ENCODE measurements around the gene ARHGAP5.

Gene ARHGAP5

GRCh38 chr14:32077081-32078022 lies at the start of gene ARHGAP5:
Gene ARHGAP5 (plus strand): TSS chr14:32077304. CDS start chr14:32090670, 13,366 bp downstream.
- peak; percentile 45 for DNase-seq

GRCh38 chr14:32028599-32028998 lies 48.5 kb upstream of the ARHGAP5 start:
- DNase-seq, result no peak

GRCh38 chr14:32033543-32033942 lies 43.6 kb upstream of the ARHGAP5 start:
- DNase-seq, result no peak

- peak; percentile 25 for DNase-seq
These were observed 38.2 kb upstream of the ARHGAP5 start for GRCh38 chr14:32038876-32039275.

GRCh38 chr14:32039401-32040030 lies 37.6 kb upstream of the ARHGAP5 start:
- no peak for DNase-seq

- DNase-seq, result no peak
These were observed 33.5 kb upstream of the ARHGAP5 start for GRCh38 chr14:32043624-32044023.

- DNase-seq, result no peak
These were observed 32.6 kb upstream of the ARHGAP5 start for GRCh38 chr14:32044454-32044853.

- no peak for DNase-seq
These were observed 29.3 kb upstream of the ARHGAP5 start for GRCh38 chr14:32047791-32048190.

- DNase-seq, result no peak
These were observed 27.6 kb upstream of the ARHGAP5 start for GRCh38 chr14:32049361-32050088.

GRCh38 chr14:32050878-32051277 lies 26.2 kb upstream of the ARHGAP5 start:
- peak; percentile 41 for DNase-seq

GRCh38 chr14:32054536-32054935 lies 22.6 kb upstream of the ARHGAP5 start:
- no peak for DNase-seq

GRCh38 chr14:32055175-32055574 lies 21.9 kb upstream of the ARHGAP5 start:
- no peak for DNase-seq

GRCh38 chr14:32059702-32060101 lies 17.4 kb upstream of the ARHGAP5 start:
- no peak for DNase-seq

- no peak for DNase-seq
These were observed 12.2 kb upstream of the ARHGAP5 start for GRCh38 chr14:32064931-32065330.

GRCh38 chr14:32068708-32069107 lies 8.4 kb upstream of the ARHGAP5 start:
- DNase-seq, result no peak

GRCh38 chr14:32070282-32070681 lies 6.8 kb upstream of the ARHGAP5 start:
- no peak for DNase-seq

- no peak for DNase-seq
These were observed 4.4 kb upstream of the ARHGAP5 start for GRCh38 chr14:32072676-32073075.

GRCh38 chr14:32073537-32074189 lies 3.4 kb upstream of the ARHGAP5 start:
- peak; percentile 58 for DNase-seq

- DNase-seq, result no peak
These were observed 2.1 kb upstream of the ARHGAP5 start for GRCh38 chr14:32074887-32075572.

- peak; percentile 62 for DNase-seq
These were observed 1.3 kb upstream of the ARHGAP5 start for GRCh38 chr14:32075672-32076277.

- peak; percentile 99 for DNase-seq
These were observed 625 bp upstream of the ARHGAP5 start for GRCh38 chr14:32076278-32077080.

Measured in NCI-H2171 (cell line).